Activated CD4-positive, alpha-beta memory T cell treated with anti-CD3 and anti-CD28 coated beads, Interleukin-2, amount 10 ng/mL, durations not matched to agents 7 days and 5 days (primary cell): ENCODE results near the gene LIN37. TPM values are rescaled to one million over a fixed set of nuclear protein-coding genes. Genes with fewer than 3 reads are reported as not detected.
A peak's percentile ranks its signal among the peaks of the same experiment; 100 is the strongest.
"Not testable (repeated sequence)": the region's sequence is repeated elsewhere in the genome, so short reads cannot be mapped to it uniquely, and the experiment has no call there.

Source experiments
- CTCF ChIA-PET: fragments of 350-600 bp; sonication (Branson Sonifier 250); formaldehyde crosslinking; loops from one replicate; lab custom pipeline; 2021; ENCODE audit warnings: antibody characterized with exemption, inconsistent platforms; lab: Charles Lee
- POLR2A ChIA-PET: fragments of 350-600 bp; sonication (Branson Sonifier 250); formaldehyde crosslinking; loops from one replicate; lab custom pipeline; 2021; ENCODE audit warnings: antibody characterized with exemption; lab: Charles Lee
- DNase-seq: peaks from one replicate; pipeline ENCODE4 v3.0.0-alpha.2; 2020
- H3K27ac Mint-ChIP-seq: one replicate; pipeline ENCODE4 v1.8.0; 2021; ENCODE audit warnings: mild to moderate bottlenecking, mixed read lengths
- H3K27me3 Mint-ChIP-seq: one replicate; pipeline ENCODE4 v1.8.0; 2021; ENCODE audit warnings: mixed read lengths
- H3K36me3 Mint-ChIP-seq: one replicate; pipeline ENCODE4 v1.8.0; 2021; ENCODE audit warnings: low read depth, mixed read lengths
- H3K4me1 Mint-ChIP-seq: one replicate; pipeline ENCODE4 v1.8.0; 2021; ENCODE audit warnings: mixed read lengths
- H3K4me3 Mint-ChIP-seq: one replicate; pipeline ENCODE4 v1.8.0; 2021; ENCODE audit warnings: mild to moderate bottlenecking, mixed read lengths
- H3K9me3 Mint-ChIP-seq: one replicate; pipeline ENCODE4 v1.8.0; 2021; ENCODE audit warnings: mixed read lengths
- total RNA-seq, 2 experiments: library from RNA; stranded (reverse); gene quantifications; one replicate each; pipeline ENCODE4 v1.2.3, GENCODE V29; 2021

LIN37 gene
- total RNA-seq, 2 experiments from 2014 or later: 13.1 to 16.2 TPM

GRCh38 chr19:35759697-35760096, 11.3 kb downstream of the LIN37 start:
- H3K9me3 Mint-ChIP-seq: no peaks in the 10 kb centered on the region
- H3K4me3 Mint-ChIP-seq: peak overlapping the region; percentile 66
- H3K27me3 Mint-ChIP-seq: no peaks in the 10 kb centered on the region
- POLR2A ChIA-PET: interaction anchor here (0.6 kb wide), 1 partner anchor 15 kb away, joined by 3 read pairs; no protein-coding TSS in a partner anchor
- CTCF ChIA-PET: no interaction called here
- peak overlapping the region; percentile 21 for H3K27ac Mint-ChIP-seq
- peaks cover 37% of the 10 kb centered on the region for H3K4me1 Mint-ChIP-seq
- H3K36me3 Mint-ChIP-seq: peaks cover 35% of the 10 kb centered on the region
- DNase-seq: no peak

DNA sequence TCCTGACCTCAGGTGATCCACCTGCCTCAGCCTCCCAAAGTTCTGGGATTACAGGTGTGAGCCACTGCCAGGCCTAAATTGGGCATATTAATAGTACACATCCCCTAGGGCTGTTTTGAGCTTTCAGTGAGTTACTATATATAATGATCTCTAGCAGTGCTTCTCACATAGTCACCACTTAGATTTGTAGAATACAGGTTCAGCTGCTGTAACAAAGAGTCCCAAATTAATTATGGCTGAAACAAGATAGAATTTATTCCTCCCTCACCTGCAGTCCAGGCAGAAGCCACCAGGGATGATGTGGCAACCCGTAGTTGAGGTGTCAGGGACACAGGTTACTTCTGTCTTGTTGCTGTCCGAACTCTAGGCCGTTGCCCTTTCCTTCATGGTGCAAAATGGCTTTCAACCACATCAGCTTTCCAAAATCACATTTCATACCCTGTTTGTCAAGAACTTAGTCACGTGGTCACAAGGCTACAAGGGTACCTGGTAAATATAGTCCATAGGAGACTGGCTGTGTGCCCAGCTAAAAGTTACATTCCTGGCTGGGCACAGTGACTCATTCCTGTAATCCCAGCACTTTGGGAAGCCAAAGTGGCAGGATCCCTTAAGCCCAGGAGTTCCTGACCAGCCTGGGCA, 12.5 kb downstream of the LIN37 start:
- POLR2A ChIA-PET: interaction anchor here (0.9 to 2.6 kb wide), 3 partner anchors 13 to 21 kb away, joined by 3 to 9 read pairs (median 3); partner anchors contain the start of genes LIN37, PSENEN and U2AF1L4

DNA sequence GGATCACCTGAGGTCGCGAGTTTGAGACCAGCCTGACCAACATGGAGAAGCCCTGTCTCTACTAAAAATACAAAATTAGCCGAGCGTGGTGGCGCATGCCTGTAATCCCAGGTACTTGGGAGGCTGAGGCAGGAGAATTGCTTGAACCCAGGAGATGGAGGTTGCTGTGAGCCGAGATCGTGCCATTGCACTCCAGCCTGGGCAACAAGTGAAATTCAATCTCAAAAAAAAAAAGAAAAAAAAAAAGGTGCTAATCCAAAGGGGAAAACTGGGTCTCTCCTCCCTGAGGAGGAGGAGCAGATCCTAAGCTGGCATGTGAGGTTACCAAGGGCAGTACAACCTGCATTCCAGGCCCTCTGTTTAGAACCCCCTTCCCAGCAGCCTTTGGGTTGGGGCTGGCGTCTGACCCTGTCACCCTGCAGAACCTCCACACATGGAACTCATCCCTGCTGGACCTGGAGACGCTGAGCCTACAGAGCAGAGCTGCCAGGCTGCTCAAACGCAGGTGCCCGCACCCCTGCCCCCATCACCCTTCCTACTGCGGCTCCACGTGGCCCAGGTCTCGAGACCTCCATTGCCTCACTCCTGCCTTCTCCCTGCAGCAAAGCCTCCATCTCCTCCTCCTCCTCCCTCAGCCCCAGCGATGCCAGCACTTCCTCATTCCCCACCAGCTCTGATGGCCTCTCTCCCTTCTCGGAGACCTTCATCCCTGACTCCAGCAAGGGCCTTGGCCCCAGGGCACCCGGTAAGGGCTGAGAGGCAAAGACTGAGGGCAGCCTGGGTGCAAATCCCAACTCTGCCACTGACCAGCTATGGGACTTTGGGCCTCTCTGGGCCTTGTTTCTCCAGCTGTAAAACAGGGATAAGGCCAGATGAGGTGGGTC, 16.3 kb downstream of the LIN37 start:
- Mint-ChIP-seq H3K36me3 (peaks cover 40% of the 10 kb centered on the region), H3K27ac (no peak overlapping the region), H3K27me3 (no peaks in the 10 kb centered on the region), H3K9me3 (no peaks in the 10 kb centered on the region), H3K4me3 (no peak overlapping the region), H3K4me1 (peaks cover 5% of the 10 kb centered on the region)
- ChIA-PET CTCF (no interaction called here), POLR2A (interaction anchor here (1.9 kb wide), 1 partner anchor 16 kb away, joined by 5 read pairs; the partner anchor contains the start of gene LIN37)
- no peak for DNase-seq

More for the DNA sequence above, 12.5 kb downstream of the LIN37 start:
- Mint-ChIP-seq H3K36me3 (peaks cover 38% of the 10 kb centered on the region), H3K4me1 (peaks cover 31% of the 10 kb centered on the region), H3K9me3 (no peaks in the 10 kb centered on the region), H3K4me3 (no peak overlapping the region), H3K27me3 (no peaks in the 10 kb centered on the region), H3K27ac (no peak overlapping the region)
- CTCF ChIA-PET: interaction anchor here (0.6 kb wide), 1 partner anchor 56 kb away, joined by 3 read pairs; no protein-coding TSS in a partner anchor
- no peak for DNase-seq

DNA sequence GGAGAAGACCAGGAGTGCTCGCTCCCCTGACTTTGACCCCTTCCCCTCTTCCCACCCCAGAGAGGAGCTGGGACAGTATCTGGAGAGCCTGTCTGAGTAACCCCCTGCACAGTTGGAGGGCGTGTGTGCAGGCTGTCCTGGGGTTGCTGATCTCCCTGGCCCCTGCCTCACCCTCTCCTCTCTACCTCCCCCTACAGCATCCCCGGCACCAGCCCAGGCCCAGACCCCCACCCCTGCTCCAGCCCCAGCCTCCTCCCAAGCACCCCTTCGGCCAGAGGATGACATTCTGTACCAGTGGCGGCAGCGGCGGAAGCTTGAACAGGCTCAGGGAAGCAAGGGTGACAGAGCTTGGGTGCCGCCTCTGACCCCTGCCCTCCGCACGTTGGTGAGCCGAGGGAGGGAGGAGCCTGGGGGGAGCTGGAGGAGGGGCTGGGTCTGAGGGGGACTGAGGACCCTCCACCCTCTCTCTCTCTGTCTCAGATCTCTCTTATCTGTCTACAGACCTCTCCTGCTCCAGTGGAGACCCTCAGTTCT, 18.3 kb downstream of the LIN37 start:
- Mint-ChIP-seq H3K36me3 (peaks cover 30% of the 10 kb centered on the region), H3K27ac (no peak overlapping the region), H3K4me3 (no peak overlapping the region), H3K27me3 (no peaks in the 10 kb centered on the region), H3K9me3 (no peaks in the 10 kb centered on the region), H3K4me1 (no peaks in the 10 kb centered on the region)
- ChIA-PET POLR2A (no interaction called here), CTCF (no interaction called here)
- no peak for DNase-seq

DNA sequence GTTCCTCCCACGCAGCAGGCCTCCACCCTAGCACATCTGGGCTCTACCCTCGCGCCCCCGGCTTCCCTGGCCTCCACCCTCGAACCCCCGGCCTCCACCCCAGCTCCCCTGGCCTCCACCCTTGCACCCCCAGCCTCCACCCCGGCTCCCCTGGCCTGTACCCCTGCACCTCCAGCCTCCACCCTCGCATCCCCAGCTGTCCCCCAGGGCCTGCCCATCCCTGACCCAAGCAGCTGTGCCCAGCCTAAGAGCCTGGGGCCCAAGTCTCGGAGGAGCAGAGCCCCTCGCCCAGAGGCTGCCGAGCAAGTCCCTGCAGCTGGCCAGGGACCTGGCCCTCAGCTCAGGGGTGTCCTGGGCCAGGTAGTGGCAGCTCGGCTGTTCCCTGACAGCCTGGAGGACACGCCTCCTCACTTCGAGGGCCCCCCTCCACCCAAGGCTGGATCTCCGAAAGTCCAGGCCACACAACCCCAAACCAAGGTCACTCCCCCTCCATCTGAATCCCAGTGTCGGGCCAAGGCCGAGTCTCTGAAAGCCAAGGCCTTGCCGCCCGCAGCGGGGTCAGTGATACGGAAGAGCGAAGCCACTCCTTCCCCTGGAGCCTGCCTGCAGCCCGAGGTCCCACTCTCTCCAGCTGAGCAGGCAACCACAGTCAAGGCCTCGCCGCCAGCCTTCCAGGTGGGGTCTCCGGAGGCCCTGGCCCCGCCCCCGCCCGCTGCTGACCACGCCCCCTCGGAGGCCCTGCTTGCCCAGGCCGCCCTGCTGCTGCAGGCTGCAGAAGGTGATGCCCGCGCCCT, 19.1 kb downstream of the LIN37 start:
- H3K27ac Mint-ChIP-seq: no peak overlapping the region
- H3K4me3 Mint-ChIP-seq: no peak overlapping the region
- DNase-seq: no peak
- peaks cover 25% of the 10 kb centered on the region for H3K36me3 Mint-ChIP-seq
- ChIA-PET POLR2A (no interaction called here), CTCF (no interaction called here)
- no peaks in the 10 kb centered on the region for H3K9me3 Mint-ChIP-seq
- no peaks in the 10 kb centered on the region for H3K4me1 Mint-ChIP-seq
- H3K27me3 Mint-ChIP-seq: no peaks in the 10 kb centered on the region

- no peaks in the 10 kb centered on the region for H3K27me3 Mint-ChIP-seq
- no peaks in the 10 kb centered on the region for H3K9me3 Mint-ChIP-seq
- H3K4me3 Mint-ChIP-seq: no peak overlapping the region
- no peak for DNase-seq
- peaks cover 25% of the 10 kb centered on the region for H3K36me3 Mint-ChIP-seq
- ChIA-PET POLR2A (no interaction called here), CTCF (no interaction called here)
- no peak overlapping the region for H3K27ac Mint-ChIP-seq
- H3K4me1 Mint-ChIP-seq: no peaks in the 10 kb centered on the region
Observed at GRCh38 chr19:35768082-35768421, 19.7 kb downstream of the LIN37 start.

- POLR2A ChIA-PET: interaction anchor here (0.9 to 1.5 kb wide), 2 partner anchors 17 to 96 kb away, joined by 3 to 4 read pairs; partner anchors contain the start of gene APLP1
- CTCF ChIA-PET: not testable (repeated sequence)
Observed at GRCh38 chr19:35772362-35772761, 24.0 kb downstream of the LIN37 start.

DNA sequence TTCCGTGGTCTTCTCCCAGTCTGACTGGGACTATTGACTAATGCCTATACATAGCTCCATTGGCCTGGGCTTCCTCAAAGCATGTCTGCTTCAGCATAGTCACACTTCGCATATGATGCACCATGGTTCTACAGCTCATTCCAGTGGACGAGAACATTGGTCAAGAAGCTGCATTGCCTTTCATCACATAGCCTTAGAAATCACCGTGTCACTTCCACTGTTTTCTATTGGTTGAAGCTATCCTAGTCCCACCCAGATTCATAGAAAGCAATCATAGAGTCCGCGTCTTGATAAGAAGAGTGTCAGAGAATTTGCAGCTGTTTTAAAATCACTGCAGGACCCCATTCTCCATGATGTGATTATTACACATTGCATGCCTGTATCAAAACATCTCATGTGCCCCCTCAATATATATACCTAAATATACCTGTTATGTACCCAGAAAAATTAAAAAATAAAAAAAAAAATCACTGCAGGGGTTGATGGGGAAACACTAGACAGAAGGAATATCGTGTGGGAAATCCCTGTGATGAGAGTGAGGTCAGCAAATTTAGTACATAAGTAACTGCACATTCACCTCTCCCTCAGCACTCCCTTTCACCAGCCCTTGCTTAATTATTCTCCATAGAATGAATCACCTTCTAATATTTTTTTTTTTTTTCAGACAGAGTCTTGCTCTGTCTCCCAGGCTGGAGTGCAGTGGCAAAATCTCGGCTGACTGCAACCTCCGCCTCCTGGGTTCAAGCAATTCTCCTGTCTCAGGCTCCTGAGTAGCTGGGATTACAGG, 24.8 kb downstream of the LIN37 start:
- DNase-seq: no peak
- H3K9me3 Mint-ChIP-seq: no peaks in the 10 kb centered on the region
- H3K4me1 Mint-ChIP-seq: peaks cover 27% of the 10 kb centered on the region
- ChIA-PET CTCF (no interaction called here), POLR2A (interaction anchor here (0.9 to 1.6 kb wide), 3 partner anchors 16 to 95 kb away, joined by 3 to 4 read pairs (median 4); partner anchors contain the start of genes APLP1 and HSPB6)
- H3K27ac Mint-ChIP-seq: no peak overlapping the region
- H3K27me3 Mint-ChIP-seq: no peaks in the 10 kb centered on the region
- peaks cover 15% of the 10 kb centered on the region for H3K36me3 Mint-ChIP-seq
- no peak overlapping the region for H3K4me3 Mint-ChIP-seq

More at GRCh38 chr19:35772362-35772761, 24.0 kb downstream of the LIN37 start:
- not testable (repeated sequence) for H3K27me3 Mint-ChIP-seq, H3K9me3 Mint-ChIP-seq, H3K4me3 Mint-ChIP-seq, DNase-seq, H3K27ac Mint-ChIP-seq
- peaks cover 22% of the 10 kb centered on the region for H3K4me1 Mint-ChIP-seq
- peaks cover 14% of the 10 kb centered on the region for H3K36me3 Mint-ChIP-seq

DNA sequence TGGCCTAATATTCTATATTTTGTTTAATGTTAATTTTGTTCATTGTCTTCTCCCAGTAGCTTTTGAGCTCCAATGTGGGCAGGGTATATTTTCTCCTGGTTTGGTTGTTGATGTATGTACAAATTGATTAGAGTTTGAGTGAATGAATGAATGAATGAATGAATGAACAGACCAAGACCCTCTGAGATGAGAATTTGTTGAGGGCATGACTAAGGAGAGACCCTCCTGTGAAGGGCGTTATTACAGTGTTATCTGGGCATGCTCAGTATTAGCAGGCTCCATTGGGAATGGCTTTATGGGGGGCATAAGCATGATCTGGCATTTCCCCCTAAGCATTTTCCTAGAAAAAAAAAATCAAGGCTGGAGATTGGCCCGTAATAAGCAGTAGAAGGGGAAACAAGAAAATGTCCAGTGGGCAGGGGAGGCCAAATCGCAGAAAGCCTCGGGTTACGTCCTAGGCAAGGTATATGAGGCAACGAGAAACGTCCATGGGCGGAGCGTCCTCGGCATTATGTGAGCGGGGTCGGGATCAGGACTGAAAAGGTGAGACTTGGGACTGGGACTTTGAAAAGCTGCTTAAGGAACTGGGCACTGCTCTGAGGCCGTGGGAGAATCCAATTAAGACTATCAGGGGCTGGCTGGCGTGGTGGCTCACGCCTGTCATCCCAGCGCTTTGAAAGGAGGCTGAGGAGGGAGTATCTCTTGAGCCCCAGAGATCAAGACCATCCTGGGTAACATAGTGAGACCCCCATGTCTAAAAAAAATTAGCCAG, 26.1 kb downstream of the LIN37 start:
- H3K27me3 Mint-ChIP-seq: no peaks in the 10 kb centered on the region
- DNase-seq: no peak
- peaks cover 15% of the 10 kb centered on the region for H3K36me3 Mint-ChIP-seq
- POLR2A ChIA-PET: interaction anchor here (0.6 to 1.6 kb wide), 2 partner anchors 17 to 62 kb away, joined by 3 to 4 read pairs; partner anchors contain the start of gene HSPB6
- CTCF ChIA-PET: interaction anchor here (0.9 kb wide), 1 partner anchor 157 kb away, joined by 3 read pairs; no protein-coding TSS in a partner anchor
- no peaks in the 10 kb centered on the region for H3K9me3 Mint-ChIP-seq
- H3K4me3 Mint-ChIP-seq: peak overlapping the region; percentile 81
- H3K27ac Mint-ChIP-seq: no peak overlapping the region
- peaks cover 30% of the 10 kb centered on the region for H3K4me1 Mint-ChIP-seq

GRCh38 chr19:35775046-35775297, 26.6 kb downstream of the LIN37 start:
- ChIA-PET CTCF (no interaction called here), POLR2A (interaction anchor here (0.6 kb wide), 1 partner anchor 62 kb away, joined by 3 read pairs; no protein-coding TSS in a partner anchor)
- Mint-ChIP-seq H3K27ac (peak overlapping the region; percentile 44), H3K27me3 (no peaks in the 10 kb centered on the region), H3K9me3 (no peaks in the 10 kb centered on the region), H3K4me3 (peak overlapping the region; percentile 81), H3K4me1 (peaks cover 30% of the 10 kb centered on the region), H3K36me3 (peaks cover 18% of the 10 kb centered on the region)
- DNase-seq: no peak

- Mint-ChIP-seq H3K36me3 (peaks cover 17% of the 10 kb centered on the region), H3K27ac (peak within 1 kb of the TSS; percentile 52), H3K4me3 (peak within 1 kb of the TSS; percentile 81), H3K4me1 (peaks cover 30% of the 10 kb centered on the region), H3K9me3 (no peaks in the 10 kb centered on the region), H3K27me3 (no peaks in the 10 kb centered on the region)
- peak; percentile 100 for DNase-seq
- POLR2A ChIA-PET: interaction anchor here (0.7 to 0.8 kb wide), 2 partner anchors 33 to 35 kb away, joined by 3 to 6 read pairs; partner anchors contain the start of gene IGFLR1
- CTCF ChIA-PET: no interaction called here
Observed at GRCh38 chr19:35775298-35776101, 27.1 kb downstream of the LIN37 start, which contains the start of gene ARHGAP33. Gene ARHGAP33 (plus strand): TSS chr19:35775564. CDS start chr19:35775659, 95 bp downstream.
